A673 (cell line): Measurements from ENCODE around the gene STAG1. TPM values are rescaled to one million over a fixed set of nuclear protein-coding genes. Genes with fewer than 3 reads are reported as not detected.

Source experiments
- BruUV-seq: library from RNA; stranded (reverse); fragments of 400-500 nt; replicated peaks from 2 replicates; lab custom pipeline; 2021; lab: Mats Ljungman, UMichigan
- CTCF ChIA-PET: fragments of 300-600 bp; sonication (Branson Sonifier 250); formaldehyde crosslinking; loops from one replicate; lab custom pipeline; 2022; ENCODE audit warnings: antibody characterized with exemption; lab: Charles Lee
- POLR2A ChIA-PET: fragments of 300-600 bp; sonication (Branson Sonifier 250); formaldehyde crosslinking; loops from one replicate; lab custom pipeline; 2022; ENCODE audit warnings: antibody characterized with exemption; ENCODE audit not compliant: low non-redundant PET; lab: Charles Lee
- DNase-seq: peaks from one replicate; pipeline ENCODE4 v3.0.0-alpha.2; 2015; ENCODE audit warnings: low spot score
- H3K27ac ChIP-seq: fragments of 200-600 bp; sonication (generic); 2 replicates; pipeline ENCODE4 v1.5.1; 2016; ENCODE audit warnings: mixed run types, low read depth, mild to moderate bottlenecking, mixed read lengths, antibody characterized with exemption, low read length; ENCODE audit not compliant: poor library complexity, severe bottlenecking
- H3K27me3 ChIP-seq: fragments of 200-600 bp; sonication (generic); replicated peaks from 2 replicates; pipeline ENCODE4 v1.6.1; 2017; ENCODE audit warnings: mixed run types, low read depth, mild to moderate bottlenecking, mixed read lengths, antibody characterized with exemption, low read length; ENCODE audit not compliant: insufficient read depth, poor library complexity
- H3K36me3 ChIP-seq: fragments of 200-600 bp; sonication (generic); 2 replicates; pipeline ENCODE4 v1.6.1; 2016; ENCODE audit warnings: mixed run types, mild to moderate bottlenecking, mixed read lengths, antibody characterized with exemption, low read length; ENCODE audit not compliant: insufficient read depth, poor library complexity, severe bottlenecking
- H3K4me1 ChIP-seq: fragments of 200-600 bp; sonication (generic); 2 replicates; pipeline ENCODE4 v1.6.1; 2017; ENCODE audit warnings: mixed run types, mild to moderate bottlenecking, mixed read lengths, antibody characterized with exemption, low read length; ENCODE audit not compliant: insufficient read depth, poor library complexity, severe bottlenecking
- H3K4me3 ChIP-seq: fragments of 200-600 bp; sonication (generic); 2 replicates; pipeline ENCODE4 v1.5.1; 2016; ENCODE audit warnings: low read depth, mixed run types, mild to moderate bottlenecking, mixed read lengths, low read length; ENCODE audit not compliant: poor library complexity, severe bottlenecking
- H3K9me3 ChIP-seq: fragments of 200-600 bp; sonication (generic); 2 replicates; pipeline ENCODE4 v1.6.1; 2016; ENCODE audit warnings: mixed run types, low read depth, mild to moderate bottlenecking, mixed read lengths, antibody characterized with exemption, low read length; ENCODE audit not compliant: poor library complexity, severe bottlenecking
- CTCF ChIP-seq: fragments of 300-800, 200-600 bp; sonication (generic); conservative IDR thresholded peaks from 2 replicates; pipeline ENCODE4 v1.5.1; 2017; ENCODE audit warnings: low read depth, mild to moderate bottlenecking, antibody characterized with exemption, low read length, moderate library complexity, mixed read lengths
- EZH2 ChIP-seq: fragments of 200-600 bp; sonication (generic); IDR thresholded peaks from 2 replicates; pipeline ENCODE4 v1.6.1; 2017; ENCODE audit warnings: borderline replicate concordance, low read depth, mild to moderate bottlenecking, mixed read lengths, antibody characterized with exemption, low read length; ENCODE audit not compliant: poor library complexity, severe bottlenecking
- intact Hi-C: fragments of 100-400 bp; cut with micrococcal nuclease; formaldehyde crosslinking; loops from one replicate; pipeline ENCODE4 v1.10.0; 2022; ENCODE audit not compliant: unreplicated experiment
- total RNA-seq: library from RNA; stranded (reverse); gene quantifications from 2 replicates; pipeline ENCODE4 v1.2.3, GENCODE V29; 2021

STAG1 gene
- total RNA-seq, 1 experiment from 2014 or later: 47.4 TPM

- intact Hi-C loops: no loop called here
- H3K36me3 ChIP-seq: no peaks in the 10 kb centered on the region
- peak overlapping the region; percentile 51 for H3K27ac ChIP-seq
- ChIA-PET POLR2A (no interaction called here), CTCF (interaction anchor here (0.9 kb wide), 1 partner anchor 355 kb away, joined by 3 read pairs; no protein-coding TSS in a partner anchor)
- peaks cover 12% of the 10 kb centered on the region for H3K9me3 ChIP-seq
- no TSS peak for BruUV-seq
- no peaks in the 10 kb centered on the region for H3K27me3 ChIP-seq
- H3K4me3 ChIP-seq: peak overlapping the region; percentile 15
- peak; percentile 91 for DNase-seq
- TF ChIP-seq CTCF: no peak
- no peak for TF ChIP-seq EZH2
- H3K4me1 ChIP-seq: peaks cover 18% of the 10 kb centered on the region
Observed at GRCh38 chr3:136658946-136659682, 93.1 kb downstream of the STAG1 start.

GRCh38 chr3:136657526-136657925, 94.7 kb downstream of the STAG1 start:
- Histone ChIP-seq H3K36me3 (no peaks in the 10 kb centered on the region), H3K4me1 (peaks cover 18% of the 10 kb centered on the region), H3K27ac (no peak overlapping the region), H3K9me3 (peaks cover 22% of the 10 kb centered on the region), H3K4me3 (no peak overlapping the region), H3K27me3 (no peaks in the 10 kb centered on the region)
- CTCF ChIA-PET: no interaction called here
- TF ChIP-seq EZH2: no peak
- no peak for TF ChIP-seq CTCF
- BruUV-seq: no TSS peak
- intact Hi-C loops: no loop called here
- POLR2A ChIA-PET: interaction anchor here (0.7 kb wide), 1 partner anchor 129 kb away, joined by 7 read pairs; no protein-coding TSS in a partner anchor
- no peak for DNase-seq

DNA sequence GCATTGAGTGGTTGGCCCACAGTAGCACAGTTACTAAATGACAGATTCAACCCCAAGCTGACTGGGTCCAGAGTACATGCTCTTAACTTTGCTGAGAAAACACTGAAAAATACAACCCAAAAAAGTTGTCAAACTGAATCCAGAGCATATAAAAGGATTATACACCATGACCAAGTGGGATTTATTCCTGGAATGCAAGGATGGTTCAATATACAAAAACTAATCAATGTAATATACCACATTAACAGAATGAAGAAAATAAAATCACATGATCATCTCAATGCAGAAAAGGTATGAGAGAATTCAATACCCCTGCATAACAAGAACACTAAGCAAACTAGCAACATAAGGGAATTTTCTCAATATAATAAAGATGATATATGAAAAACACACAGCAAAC, 98.5 kb downstream of the STAG1 start:
- Histone ChIP-seq H3K4me1 (peaks cover 4% of the 10 kb centered on the region), H3K27me3 (no peaks in the 10 kb centered on the region), H3K27ac (no peak overlapping the region), H3K9me3 (peaks cover 22% of the 10 kb centered on the region), H3K4me3 (no peak overlapping the region), H3K36me3 (no peaks in the 10 kb centered on the region)
- ChIA-PET CTCF (no interaction called here), POLR2A (no interaction called here)
- no peak for TF ChIP-seq CTCF
- no peak for TF ChIP-seq EZH2
- intact Hi-C loops: no loop called here
- no TSS peak for BruUV-seq
- DNase-seq: no peak
